GM21717 (cell line): ENCODE data around the gene CDH13.
A peak's percentile ranks its signal among the peaks of the same experiment; 100 is the strongest.

Source experiments
- ATAC-seq: cut with Tn5 transposase; IDR thresholded peaks from one replicate; pipeline ENCODE4 v1.9.1; 2021; ENCODE audit warnings: mild to moderate bottlenecking, moderate library complexity; ENCODE audit not compliant: unreplicated experiment

Gene CDH13

DNA sequence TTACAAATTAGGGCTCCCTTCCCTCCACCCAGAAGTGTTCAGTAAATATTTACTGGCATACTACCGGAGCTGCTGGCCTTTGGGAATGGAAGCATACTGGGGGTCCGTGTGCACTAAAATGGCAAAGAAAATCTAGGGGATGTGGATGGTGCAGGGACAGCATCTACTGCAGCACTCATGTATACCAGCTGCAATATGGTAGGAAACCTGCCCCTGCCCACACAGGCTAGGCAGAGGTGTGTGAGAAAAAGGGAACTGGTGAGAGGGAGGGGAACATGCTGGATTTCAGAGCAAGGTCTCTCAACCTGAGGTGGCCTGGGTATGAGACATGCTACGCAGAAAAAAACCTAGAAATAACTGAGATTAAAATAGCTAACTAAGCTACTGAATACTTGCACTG lies 145.4 kb downstream of the CDH13 start:
- no peak for ATAC-seq

DNA sequence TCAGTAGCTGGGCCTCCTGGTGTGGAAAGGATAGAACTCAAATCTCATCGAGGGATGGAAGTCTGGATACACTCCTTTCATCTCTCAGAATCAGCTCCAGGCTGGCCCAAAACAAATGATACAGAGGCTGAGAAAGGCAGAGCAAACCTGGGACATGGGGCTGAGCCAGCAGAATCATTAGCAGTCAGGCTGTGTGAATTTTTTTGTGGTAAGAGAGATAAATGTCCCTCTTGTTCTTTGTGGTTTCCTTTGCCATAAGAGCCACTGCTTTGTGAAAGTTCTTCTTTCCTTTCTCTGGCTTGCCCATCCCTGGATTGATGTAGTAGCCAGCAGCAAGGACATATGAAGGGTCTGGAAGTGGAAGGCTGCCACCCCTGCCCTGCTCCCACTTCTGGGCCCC lies 146.2 kb downstream of the CDH13 start:
- ATAC-seq: no peak

DNA sequence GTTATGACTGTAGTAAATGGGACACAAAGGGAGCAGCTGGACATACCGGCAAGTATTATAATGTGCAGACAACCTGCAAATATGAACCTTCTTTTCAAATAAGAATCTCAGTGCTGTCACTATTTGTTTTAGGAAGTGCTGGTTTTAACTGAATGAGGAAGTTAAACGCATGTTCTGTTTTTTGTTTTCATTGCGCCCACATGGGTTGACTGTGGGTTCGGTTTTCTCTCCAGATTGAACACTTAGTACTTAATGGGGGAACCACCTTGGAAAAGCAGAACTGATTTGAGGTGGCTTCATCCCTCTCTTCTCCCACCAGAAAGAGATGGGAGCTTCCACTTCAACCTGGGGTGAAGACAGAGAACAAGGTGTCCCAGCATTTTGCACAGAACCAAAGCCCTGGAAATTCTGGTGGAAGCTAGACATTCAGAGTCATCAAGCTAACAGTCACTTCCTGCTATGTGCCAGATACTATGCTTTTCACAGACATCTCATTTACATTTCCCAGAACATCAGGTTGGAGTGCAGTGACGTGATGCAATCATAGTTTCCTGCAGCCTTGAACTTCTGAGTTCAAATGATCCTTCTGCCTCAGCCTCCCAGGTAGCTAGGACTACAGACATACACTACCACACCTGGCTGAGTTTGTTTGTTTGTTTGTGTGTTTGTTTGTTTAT lies 149.8 kb downstream of the CDH13 start:
- peak; percentile 65 for ATAC-seq

DNA sequence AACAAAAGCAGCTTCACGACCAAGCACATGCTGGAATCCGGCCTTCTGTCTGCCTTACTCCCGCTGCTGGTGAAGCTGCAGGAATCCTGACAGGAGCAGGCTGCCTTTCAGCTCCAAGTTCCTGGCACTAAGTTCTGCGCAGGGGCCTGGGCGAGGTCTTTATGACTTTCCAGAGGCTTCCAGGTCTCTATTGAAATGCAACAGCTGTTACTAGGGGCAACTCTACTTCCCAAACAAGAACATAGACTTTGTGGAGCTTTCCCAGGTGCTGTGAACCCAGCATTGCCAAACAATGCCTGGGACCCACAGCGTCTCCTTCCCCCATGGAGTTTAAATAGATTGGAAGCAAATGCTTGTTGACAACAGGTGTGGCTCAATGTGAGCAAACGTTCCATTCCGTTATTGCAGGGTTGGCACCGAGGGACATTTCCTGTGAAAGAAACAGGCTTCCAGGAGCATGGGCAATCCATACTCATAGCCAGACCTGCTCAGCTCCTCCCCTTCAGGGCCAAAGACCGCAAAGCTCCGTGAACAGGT lies 156.0 kb downstream of the CDH13 start:
- ATAC-seq: no peak

DNA sequence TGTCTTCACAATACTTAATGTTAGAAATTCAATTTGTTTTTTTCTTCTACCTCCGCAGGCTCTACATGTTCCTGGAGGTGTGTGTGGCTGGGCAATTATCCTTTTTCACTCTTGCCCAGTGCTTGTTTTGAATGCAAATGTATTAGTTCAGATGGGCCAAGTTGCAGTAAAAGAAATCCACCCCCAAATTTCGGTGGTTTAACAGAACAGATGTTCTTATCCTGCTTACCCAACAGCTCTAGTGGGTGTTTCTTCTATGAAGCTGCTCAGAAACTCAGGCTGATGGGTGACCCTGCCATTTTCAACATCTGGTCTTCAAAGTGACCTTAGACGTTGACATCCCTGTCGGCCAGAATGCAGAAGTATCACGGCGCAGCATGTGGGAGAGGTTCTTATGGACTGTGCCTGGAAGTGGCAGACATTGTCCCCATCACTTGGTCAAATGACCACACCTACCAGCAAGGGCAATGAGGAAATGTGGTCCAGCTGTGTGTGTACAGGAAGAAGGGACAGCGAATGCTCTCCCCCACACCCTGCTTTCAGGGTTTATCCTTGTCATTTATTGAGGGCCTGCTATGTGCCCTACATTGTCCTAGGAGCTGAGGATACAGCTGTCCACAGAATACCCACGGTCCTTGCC lies 157.3 kb downstream of the CDH13 start:
- peak; percentile 56 for ATAC-seq

DNA sequence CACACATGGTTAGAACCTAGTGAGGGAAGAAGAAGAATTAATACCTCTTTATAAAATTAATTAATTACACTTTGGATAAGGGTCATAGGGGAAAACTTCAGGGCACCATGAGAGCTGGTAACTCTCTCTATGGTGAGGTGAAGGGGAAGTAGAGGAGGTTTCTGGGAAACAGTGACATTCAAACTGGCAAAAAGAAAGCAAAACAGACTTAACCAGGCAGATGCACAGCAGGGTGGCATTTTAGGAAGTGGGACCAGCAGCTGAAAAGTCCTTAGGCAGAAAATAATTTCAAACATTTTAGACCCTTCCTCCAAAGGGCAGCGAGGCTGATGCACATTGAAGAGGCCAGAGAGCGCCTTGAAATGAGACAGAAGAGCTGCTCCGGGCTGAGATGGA lies 157.8 kb downstream of the CDH13 start:
- ATAC-seq: no peak

DNA sequence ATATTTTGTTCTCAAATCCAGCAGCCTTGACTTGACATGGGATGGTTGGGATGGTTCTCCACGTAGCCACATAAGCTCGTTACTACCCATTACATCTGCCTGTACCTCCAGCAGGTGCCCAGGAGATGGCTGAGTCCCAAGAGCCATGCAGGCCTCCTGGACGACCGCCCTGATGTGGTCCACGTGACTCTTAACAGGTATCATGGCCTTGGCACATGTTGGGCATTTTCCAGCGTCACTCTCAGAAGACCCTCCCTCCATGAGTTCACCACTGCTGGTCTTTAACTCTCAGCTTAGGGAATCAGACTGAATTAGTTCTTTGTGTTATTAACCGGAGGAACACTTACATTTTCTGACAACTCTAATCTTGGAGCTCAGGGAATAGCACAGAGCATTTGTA lies 161.5 kb downstream of the CDH13 start:
- no peak for ATAC-seq

DNA sequence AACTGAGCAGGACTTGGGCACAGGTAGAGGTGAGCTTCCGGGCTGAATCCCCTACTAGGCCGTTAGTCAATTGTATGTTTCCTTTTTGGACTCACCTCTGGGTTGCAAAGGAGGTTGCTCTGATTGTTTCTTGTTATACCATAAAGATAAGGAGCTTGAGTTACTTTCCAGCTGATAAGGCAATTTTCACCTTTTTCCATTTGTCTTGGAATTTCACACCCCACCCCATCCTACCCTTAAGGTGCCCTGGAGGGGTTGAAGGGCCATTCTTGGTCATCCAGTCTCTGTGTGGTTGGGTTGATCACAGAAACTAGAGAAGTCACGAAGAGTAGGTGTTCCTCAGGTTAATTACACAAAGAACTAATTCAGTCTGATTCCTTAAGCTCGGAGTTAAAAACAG lies 162.2 kb downstream of the CDH13 start:
- ATAC-seq: no peak

DNA sequence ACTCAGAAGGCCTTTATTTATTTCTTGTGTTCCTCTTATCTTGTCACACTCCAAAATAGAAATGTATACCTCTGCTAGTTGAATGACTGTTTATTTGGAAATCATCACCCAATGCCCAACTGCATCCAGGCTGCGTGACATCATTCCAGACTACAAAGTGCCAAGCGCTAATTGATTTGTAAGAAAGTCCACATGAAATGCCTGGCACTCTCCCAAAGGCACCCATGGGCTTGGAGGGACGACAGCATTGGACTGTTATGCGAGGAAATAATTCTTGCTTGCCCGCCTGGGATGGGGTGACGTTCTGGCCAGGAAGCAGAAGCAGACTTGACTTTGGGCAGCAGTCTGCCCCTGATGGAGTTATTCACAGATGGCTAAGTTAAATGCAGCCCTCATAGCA lies 165.9 kb downstream of the CDH13 start:
- no peak for ATAC-seq

DNA sequence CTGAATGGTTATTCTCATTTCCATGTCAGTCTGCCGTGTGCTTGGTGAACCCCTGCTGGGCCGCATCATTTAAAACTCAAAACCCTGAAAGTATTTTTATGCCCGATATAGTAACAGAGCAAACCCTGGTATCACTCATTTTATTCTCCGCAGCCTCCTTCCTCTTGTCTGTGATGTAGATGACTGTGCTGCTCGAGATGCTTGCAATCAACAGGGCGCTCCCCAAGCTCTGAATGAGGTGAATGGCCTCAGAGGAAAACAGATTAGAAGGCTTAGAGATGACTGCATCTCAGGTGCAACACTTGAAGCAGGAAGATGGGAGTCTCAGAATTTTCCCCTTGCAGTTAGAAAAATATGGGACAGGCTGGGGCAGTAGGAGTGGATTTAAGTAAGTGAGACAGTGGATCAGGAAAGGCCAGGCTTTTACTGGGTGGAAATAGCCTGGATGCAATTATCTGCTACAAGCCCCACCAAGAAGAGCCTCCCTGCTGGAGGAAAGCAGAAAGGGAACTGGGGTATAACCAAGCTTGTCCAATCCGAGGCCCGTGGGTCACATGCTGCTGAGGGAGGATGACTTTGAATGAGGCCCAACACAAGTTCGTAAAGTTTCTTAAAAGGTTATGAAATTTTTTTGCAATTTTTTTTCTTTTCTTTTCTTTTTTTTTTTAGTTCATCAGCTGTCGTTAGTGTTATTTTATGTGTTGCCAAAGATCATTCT lies 166.9 kb downstream of the CDH13 start:
- ATAC-seq: no peak

DNA sequence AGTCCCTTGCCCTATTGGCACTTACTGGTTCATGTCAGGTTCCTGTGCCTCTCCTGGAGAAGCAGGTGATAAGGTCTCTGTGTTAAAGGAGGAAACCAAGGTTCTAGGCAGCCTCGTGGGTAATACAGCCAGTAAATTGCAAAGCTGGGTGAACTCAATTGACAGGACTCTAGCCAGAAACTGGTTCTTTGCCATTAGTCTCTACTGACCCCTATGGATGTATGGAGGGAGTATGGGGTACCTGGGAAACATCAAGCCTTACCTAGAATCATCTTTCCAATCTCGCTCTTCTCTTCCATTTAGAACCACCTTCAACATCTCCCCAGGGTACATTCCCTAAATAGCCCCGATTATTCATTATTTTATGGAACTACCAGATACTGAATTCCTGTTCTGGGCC lies 169.3 kb downstream of the CDH13 start:
- ATAC-seq: no peak

DNA sequence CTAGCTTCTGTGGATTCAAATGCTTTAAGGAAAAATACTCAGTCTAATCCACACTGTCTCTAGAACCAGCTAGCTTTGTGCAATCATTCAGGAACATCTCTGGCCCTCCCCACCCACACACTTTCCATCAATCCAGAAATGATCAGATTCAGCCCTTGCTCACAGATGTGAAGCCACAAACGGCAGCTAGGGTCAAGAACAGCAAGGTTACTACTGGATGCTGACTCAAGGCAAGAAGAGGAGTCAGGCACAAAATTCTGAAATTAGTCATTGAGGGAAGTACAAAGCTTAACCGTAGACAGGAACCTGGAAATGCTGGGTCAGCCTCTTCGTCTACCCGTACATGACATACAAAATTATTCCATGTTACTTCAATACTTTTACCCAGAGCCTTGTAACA lies 174.6 kb downstream of the CDH13 start:
- ATAC-seq: peak; percentile 58

DNA sequence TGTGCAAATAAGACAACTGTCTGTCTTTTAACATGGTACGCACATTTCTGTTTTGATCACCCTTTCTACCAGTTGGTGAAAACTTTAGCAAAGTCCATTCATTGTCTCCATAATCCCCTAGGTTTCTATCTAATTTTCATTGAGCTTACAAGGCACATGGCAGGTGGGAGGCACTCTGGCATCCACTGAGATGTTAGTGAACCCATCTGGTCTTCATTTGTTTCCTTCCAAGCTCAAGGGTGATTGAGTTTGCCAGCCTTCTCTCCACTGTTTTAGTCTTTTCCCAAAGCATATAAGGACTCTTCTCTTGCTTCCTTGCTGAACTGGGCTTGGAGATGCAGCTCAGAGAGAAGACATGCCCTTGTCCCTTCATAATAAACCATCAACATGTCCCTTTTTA lies 179.1 kb downstream of the CDH13 start:
- ATAC-seq: no peak

DNA sequence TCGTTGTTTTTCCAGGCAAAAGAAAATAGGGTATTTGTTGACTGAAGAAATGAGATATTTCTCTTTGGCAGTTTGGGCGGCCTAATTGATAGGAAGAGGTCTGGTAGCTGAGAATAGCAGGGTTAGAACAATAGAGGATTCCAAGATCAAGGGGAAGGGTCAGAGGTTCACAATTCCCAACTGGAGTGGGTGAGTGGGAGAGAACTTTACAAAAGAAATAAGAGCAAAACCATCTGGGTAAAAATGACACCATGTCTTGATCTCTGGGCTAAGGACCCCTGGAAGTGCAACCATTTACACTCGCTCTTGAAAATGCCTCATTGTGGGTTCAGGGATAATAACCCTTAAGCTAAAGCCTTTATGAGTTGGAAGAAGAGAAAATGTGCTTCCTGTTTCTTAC lies 180.5 kb downstream of the CDH13 start:
- ATAC-seq: no peak

DNA sequence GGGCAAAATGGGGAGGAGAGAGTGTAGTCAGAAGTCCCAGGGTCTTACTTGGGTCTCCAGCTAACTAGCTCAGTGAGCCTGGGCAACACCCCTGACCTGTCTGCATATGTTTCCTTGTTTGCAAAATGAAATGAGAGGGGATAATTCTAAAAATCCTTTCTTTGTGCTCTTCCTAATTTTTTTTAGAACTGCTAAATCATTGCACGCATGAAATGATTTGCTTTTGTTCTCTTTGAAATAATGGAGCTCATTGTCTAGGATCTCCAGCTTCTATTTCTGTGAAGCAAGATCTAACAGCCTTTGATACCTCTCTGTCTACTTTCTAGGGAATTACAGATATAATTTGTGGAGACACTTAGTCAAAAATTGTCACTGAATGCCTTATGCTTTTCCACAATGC lies 181.3 kb downstream of the CDH13 start:
- ATAC-seq: no peak

DNA sequence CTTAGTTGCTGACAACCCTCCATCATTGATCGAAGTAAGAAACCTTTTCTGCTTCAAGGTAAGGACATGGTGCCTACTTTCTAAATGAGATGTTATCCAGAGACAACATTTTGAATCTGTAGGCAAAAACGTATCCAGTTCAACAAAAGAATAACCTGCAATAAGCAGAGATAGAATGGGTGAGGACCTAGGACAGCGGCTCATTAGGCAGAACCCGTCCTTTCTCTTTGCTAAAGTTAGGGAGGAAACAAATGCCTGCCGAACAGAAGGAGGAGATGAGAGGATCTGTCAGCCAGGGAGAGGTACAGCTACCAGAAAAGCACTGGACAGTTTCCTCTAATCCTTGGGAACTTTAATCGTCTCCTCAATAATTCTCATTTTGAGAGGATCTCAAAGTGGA lies 183.3 kb downstream of the CDH13 start:
- no peak for ATAC-seq

DNA sequence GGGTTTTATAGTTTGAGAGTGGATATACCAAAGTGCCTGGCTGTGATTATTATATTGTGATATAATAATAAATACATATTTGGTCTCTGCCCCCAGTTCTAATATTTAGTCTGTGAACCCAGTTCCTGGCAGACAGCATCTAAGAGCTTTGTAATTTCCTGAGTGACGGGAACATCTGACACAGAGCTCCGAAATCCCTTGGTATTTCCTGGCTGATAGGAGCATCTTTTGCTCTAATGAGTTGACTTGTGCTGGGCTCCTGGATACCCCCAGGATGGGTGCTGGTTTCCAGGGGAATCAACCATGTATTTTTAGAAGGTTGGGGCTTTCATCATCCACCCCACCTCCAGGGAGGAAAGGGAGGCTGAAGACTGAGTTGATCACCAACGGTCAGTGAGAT lies 187.3 kb downstream of the CDH13 start:
- ATAC-seq: no peak

DNA sequence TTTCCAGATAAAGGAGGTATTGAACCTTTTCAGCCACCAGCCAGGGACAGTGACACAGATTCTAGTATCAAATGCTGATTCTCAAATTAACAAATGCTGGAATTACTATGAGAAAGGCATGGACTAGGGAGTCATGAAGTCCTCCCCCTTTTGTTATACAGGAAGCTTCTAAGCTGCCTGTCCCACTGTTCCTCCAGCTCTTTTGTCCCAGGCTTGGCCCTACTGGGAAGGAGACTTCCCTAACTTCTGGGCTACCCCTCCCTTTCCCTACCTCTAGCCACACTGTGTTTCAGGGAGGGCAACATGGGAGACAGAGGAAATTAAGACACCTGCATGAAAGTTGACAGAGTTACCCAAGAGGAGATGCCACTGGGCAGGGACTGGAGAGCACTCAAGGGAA lies 192.5 kb downstream of the CDH13 start:
- ATAC-seq: no peak

DNA sequence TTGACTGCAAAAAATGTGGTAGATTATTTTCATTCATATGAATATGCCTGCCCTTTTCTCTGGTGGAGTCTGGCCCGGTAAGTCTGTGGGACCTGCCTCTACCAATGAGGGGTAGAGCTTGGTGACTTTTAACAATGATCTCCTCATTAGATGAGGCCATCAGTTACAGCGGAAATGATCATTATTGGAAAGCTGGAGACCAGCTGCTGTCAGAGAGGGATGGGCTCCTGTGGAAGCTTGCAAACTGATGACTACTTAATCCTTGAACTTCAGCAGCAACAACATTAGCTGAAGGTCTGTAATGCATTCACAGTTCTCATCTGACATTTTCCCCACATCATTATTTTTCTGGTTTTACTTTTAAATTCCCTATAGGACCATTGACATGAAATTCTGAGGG lies 194.1 kb downstream of the CDH13 start:
- ATAC-seq: no peak

DNA sequence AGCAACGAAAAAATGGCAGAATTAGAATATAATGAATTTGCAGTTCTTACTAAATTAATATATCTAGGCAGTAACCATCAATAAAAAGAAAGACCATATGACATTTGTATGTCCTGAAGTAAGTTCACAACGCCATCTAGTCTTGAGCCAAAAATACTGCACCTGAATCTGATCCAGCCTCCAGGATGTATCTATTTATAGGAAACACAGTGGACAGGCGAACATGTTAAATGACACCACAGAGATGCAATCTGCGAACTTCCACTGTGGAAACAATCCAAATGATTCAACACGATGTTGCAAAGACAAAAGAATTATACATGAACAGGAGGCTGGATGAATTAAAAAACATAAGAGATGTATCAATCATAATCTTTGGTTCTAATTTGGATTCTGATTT lies 197.6 kb downstream of the CDH13 start:
- no peak for ATAC-seq

DNA sequence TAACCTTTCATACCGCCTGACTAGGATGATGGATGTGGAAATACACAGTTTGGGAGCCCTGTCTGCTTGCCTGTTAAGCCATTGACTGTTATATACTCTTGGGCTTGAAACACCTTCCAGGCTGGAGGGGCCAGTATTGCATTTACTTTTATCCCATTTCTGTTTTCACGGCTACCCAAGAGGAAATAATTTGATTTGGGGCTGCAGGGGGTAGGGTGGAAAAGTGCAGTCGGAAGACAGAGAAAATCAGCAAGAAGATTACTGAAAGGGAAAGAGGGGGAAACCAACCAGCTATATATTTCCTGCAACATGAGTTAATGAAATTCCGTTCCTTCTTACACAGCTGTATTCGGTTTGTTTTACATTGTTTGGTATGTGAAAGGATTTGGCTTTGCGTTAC lies 202.5 kb downstream of the CDH13 start:
- ATAC-seq: no peak

DNA sequence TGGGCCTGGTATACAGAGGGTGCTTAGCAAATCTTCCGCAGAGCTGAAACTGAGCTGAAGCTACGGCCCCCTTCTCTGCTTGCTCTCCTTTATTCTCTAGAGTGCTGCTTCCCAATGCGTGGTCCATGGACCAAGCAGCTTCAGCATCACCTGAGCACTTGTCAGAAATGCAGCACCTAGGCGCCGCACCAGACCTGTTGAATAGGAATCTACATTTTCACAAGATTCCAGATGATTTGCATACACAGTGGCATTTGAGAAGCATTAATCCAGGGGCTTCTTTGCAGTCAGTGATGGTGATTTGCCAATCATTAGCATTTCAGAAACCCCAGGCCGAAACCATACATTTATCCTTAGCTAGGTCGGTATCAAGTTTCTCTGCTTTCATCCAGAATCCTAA lies 204.2 kb downstream of the CDH13 start:
- no peak for ATAC-seq
